ENCODE results near the gene FAM180A.

The FAM180A gene

GRCh38 chr7:135768467-135768866 lies 19.9 kb upstream of the FAM180A start:
- TF ChIP-seq CTCF (IDR thresholded peaks at IDR 0.05; ENCODE audit: control insufficient read depth, extremely low read depth, insufficient read depth): no peak
- no peak overlapping the region for H3K4me3 ChIP-seq (ENCODE audit: low read depth, low read length)
- no peak for DNase-seq (ENCODE audit: low read depth)

GRCh38 chr7:135768064-135768463 lies 19.5 kb upstream of the FAM180A start:
- DNase-seq (ENCODE audit: low read depth): no peak
- no peak overlapping the region for H3K4me3 ChIP-seq (ENCODE audit: low read depth, low read length)
- TF ChIP-seq CTCF (IDR thresholded peaks at IDR 0.05; ENCODE audit: control insufficient read depth, extremely low read depth, insufficient read depth): no peak

GRCh38 chr7:135763261-135763660 lies 14.6 kb upstream of the FAM180A start:
- no peak for DNase-seq (ENCODE audit: low read depth)
- H3K4me3 ChIP-seq (ENCODE audit: low read depth, low read length): no peak overlapping the region
- TF ChIP-seq CTCF (IDR thresholded peaks at IDR 0.05; ENCODE audit: control insufficient read depth, extremely low read depth, insufficient read depth): no peak

- no peak overlapping the region for H3K4me3 ChIP-seq (ENCODE audit: low read depth, low read length)
- TF ChIP-seq CTCF (IDR thresholded peaks at IDR 0.05; ENCODE audit: control insufficient read depth, extremely low read depth, insufficient read depth): no peak
- no peak for DNase-seq (ENCODE audit: low read depth)
Measured at GRCh38 chr7:135761751-135762488, 13.3 kb upstream of the FAM180A start.

GRCh38 chr7:135759532-135759931 lies 10.9 kb upstream of the FAM180A start:
- no peak overlapping the region for H3K4me3 ChIP-seq (ENCODE audit: low read depth, low read length)
- DNase-seq (ENCODE audit: low read depth): no peak
- TF ChIP-seq CTCF (IDR thresholded peaks at IDR 0.05; ENCODE audit: control insufficient read depth, extremely low read depth, insufficient read depth): no peak

GRCh38 chr7:135758531-135758932 lies 9.9 kb upstream of the FAM180A start:
- H3K4me3 ChIP-seq (ENCODE audit: low read depth, low read length): no peak overlapping the region
- DNase-seq (ENCODE audit: low read depth): no peak
- TF ChIP-seq CTCF (IDR thresholded peaks at IDR 0.05; ENCODE audit: control insufficient read depth, extremely low read depth, insufficient read depth): no peak

Measured in LNCaP clone FGC (cell line).